Parathyroid adenoma (tissue), 2 donors: Measurements from ENCODE around the gene ARHGEF2.

Experiments used
- H2AFZ ChIP-seq: fragments of 300-600 bp; sonication (generic); one replicate; pipeline ENCODE4 v1.7.0; 2017; ENCODE audit warnings: antibody characterized with exemption, mild to moderate bottlenecking
- H3K27ac ChIP-seq: fragments of 300-600 bp; sonication (generic); one replicate; pipeline ENCODE4 v1.7.0; 2017
- H3K27me3 ChIP-seq: fragments of 300-600 bp; sonication (generic); one replicate; pipeline ENCODE4 v1.7.0; 2017; ENCODE audit warnings: low read length; ENCODE audit not compliant: control insufficient read depth, insufficient read depth
- H3K36me3 ChIP-seq: fragments of 300-600 bp; sonication (generic); one replicate; pipeline ENCODE4 v1.7.0; 2017; ENCODE audit warnings: low read length; ENCODE audit not compliant: control insufficient read depth, insufficient read depth
- H3K4me1 ChIP-seq: fragments of 300-600 bp; sonication (generic); one replicate; pipeline ENCODE4 v1.7.0; 2017; ENCODE audit warnings: control low read depth
- H3K4me2 ChIP-seq: fragments of 300-600 bp; sonication (generic); one replicate; pipeline ENCODE4 v1.7.0; 2017; ENCODE audit warnings: low read length
- H3K4me3 ChIP-seq: fragments of 300-600 bp; sonication (generic); one replicate; pipeline ENCODE4 v1.7.0; 2017; ENCODE audit warnings: low read depth, low read length
- H3K79me2 ChIP-seq: fragments of 300-600 bp; sonication (generic); one replicate; pipeline ENCODE4 v1.7.0; 2017; ENCODE audit warnings: control low read depth
- H3K9ac ChIP-seq: fragments of 300-600 bp; sonication (generic); one replicate; pipeline ENCODE4 v1.7.0; 2017; ENCODE audit warnings: mild to moderate bottlenecking
- H3K9me3 ChIP-seq: fragments of 300-600 bp; sonication (generic); one replicate; pipeline ENCODE4 v1.7.0; 2017; ENCODE audit warnings: low read length; ENCODE audit not compliant: control insufficient read depth
- CTCF ChIP-seq: fragments of 300-600 bp; sonication (generic); IDR thresholded peaks from one replicate; pipeline ENCODE4 v1.7.0; 2017; ENCODE audit warnings: antibody characterized with exemption, mild to moderate bottlenecking
- donor health status: primary hyperparathyroidism.

Gene ARHGEF2

DNA sequence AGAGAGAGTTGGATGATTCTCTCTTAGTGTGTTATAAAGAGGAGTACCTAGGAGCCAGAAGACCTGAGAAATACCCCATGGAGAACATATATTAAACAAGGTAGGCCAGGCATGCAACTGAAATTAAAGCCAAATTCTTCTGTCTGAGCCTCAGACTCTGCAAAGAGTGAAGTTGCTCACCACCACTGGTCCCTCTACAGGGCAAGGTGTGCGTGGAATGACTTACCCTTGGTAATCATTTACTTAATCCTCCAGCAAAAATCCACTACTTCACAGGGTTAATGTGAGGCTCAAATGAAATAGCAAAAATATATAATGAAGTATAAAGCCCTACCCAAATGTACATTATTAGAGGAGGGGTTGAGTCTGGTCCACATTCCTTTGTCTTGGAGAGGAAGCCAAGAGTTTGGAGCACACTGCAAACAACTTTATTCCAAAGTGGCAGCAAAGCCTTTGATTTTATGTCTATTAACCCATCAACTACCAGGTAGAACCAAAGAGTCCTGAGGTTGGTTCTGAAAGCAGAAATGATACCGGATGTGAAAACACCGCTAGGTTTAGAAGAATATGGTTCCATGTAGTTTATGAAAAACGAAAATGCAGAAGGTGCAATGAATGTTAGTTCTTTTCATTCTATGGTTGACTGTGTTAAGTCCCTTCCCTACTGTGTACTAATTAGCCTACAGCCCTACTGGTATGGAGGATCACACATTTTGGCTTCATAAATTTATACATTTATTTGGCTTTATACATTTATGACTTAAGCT lies 33.9 kb upstream of the ARHGEF2 start:
- H3K27me3 ChIP-seq = no peaks in the 10 kb centered on the region
- no peak for TF ChIP-seq CTCF
- no peak overlapping the region for H3K4me3 ChIP-seq
- H3K9ac ChIP-seq = no peak overlapping the region
- H3K36me3 ChIP-seq = no peaks in the 10 kb centered on the region
- H3K79me2 ChIP-seq = no peaks in the 10 kb centered on the region
- H3K4me1 ChIP-seq = peaks cover 4% of the 10 kb centered on the region
- H3K4me2 ChIP-seq = no peak overlapping the region
- no peak overlapping the region for H2AFZ ChIP-seq
- H3K9me3 ChIP-seq = no peaks in the 10 kb centered on the region
- no peak overlapping the region for H3K27ac ChIP-seq

DNA sequence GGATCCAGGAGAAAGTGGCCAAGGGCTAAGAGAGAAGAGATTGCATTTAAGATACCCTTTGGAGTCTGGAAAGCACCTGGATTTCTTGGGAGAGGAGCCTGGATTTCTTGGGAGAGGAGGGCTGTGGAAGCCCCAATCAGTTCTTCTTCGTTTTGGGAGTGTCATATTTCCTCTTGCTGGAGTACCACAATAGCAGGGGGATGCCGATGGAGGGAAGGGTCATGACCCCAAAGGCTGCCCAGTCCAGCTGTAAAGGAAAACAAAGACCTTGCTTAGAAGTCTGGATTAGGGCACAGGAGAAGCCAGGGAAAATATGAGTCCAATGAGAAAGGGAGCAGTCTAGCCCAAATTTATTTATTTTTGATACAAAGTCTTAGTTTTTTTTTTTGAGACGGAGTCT lies 31.1 kb upstream of the ARHGEF2 start:
- no peak overlapping the region for H2AFZ ChIP-seq
- H3K4me3 ChIP-seq = no peak overlapping the region
- H3K36me3 ChIP-seq = no peaks in the 10 kb centered on the region
- peaks cover 4% of the 10 kb centered on the region for H3K4me1 ChIP-seq
- H3K4me2 ChIP-seq = no peak overlapping the region
- H3K27me3 ChIP-seq = no peaks in the 10 kb centered on the region
- no peak overlapping the region for H3K9ac ChIP-seq
- no peaks in the 10 kb centered on the region for H3K9me3 ChIP-seq
- peak overlapping the region; percentile 41 for H3K27ac ChIP-seq
- no peak for TF ChIP-seq CTCF
- no peaks in the 10 kb centered on the region for H3K79me2 ChIP-seq

DNA sequence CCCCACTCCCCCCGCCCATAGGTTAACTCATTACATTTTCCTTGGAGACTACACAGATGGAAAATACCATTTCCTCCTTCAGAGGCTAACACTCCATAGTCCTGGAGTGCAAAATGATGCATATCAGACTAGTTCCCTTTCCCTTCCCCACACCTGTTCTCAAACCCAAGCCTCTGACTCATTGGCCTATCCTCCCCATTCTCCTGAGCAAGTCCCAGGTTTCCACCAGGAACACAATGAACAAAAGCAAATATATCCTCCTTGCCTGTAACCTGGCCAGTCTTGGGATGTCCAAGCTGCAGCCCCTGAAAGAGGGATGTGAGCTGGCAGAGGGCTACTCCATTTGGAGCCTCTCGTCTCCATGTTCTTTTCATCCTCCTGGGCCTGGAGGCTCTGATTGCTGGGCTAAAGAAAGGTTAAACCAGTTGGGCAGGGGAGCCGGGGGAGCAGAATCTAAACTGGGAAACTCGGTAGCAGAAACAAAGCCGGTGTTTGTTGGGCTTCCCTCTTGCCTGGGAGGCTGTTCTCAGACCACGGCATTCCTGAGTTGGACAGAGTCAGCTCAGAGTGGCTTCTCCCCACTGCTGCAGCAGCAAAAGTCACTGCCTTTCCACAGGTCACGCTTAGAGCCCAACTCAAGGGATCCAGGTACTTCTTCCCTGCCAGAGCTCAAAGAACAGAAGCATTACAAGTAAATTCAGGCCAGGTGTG lies 28.5 kb upstream of the ARHGEF2 start:
- Histone ChIP-seq H3K79me2 (no peaks in the 10 kb centered on the region), H3K27me3 (no peaks in the 10 kb centered on the region), H3K4me1 (peaks cover 4% of the 10 kb centered on the region), H3K9me3 (no peaks in the 10 kb centered on the region), H2AFZ (no peak overlapping the region), H3K36me3 (no peaks in the 10 kb centered on the region), H3K27ac (no peak overlapping the region), H3K4me2 (no peak overlapping the region), H3K9ac (no peak overlapping the region), H3K4me3 (no peak overlapping the region)
- no peak for TF ChIP-seq CTCF

- Histone ChIP-seq H3K79me2 (no peaks in the 10 kb centered on the region), H3K36me3 (no peaks in the 10 kb centered on the region), H3K27ac (no peak overlapping the region)
These were observed 26.7 kb upstream of the ARHGEF2 start for GRCh38 chr1:156004843-156005584.

More at GRCh38 chr1:156004843-156005584, 26.7 kb upstream of the ARHGEF2 start:
- Histone ChIP-seq H3K9me3 (no peaks in the 10 kb centered on the region), H3K4me2 (no peak overlapping the region), H3K4me3 (no peak overlapping the region), H3K9ac (no peak overlapping the region), H3K27me3 (no peaks in the 10 kb centered on the region), H2AFZ (no peak overlapping the region), H3K4me1 (peaks cover 4% of the 10 kb centered on the region)
- TF ChIP-seq CTCF = no peak
